Endothelial cell of umbilical vein (primary cell): Measurements from ENCODE around the gene DCUN1D4.

Experiments used
- CTCF ChIP-seq, 2 donors: IDR thresholded peaks; 1 replicate in 1 of 2; 2 replicates in 1 of 2; pipeline ENCODE4 v1.5.1; 2011; ENCODE audit warnings: low read length in 2 of 2, mild to moderate bottlenecking in 2 of 2, moderate library complexity in 2 of 2, control low read depth in 1 of 2, inconsistent platforms in 1 of 2, low read depth in 1 of 2; ENCODE audit not compliant: insufficient read depth in 1 of 2; ENCODE audit errors: extremely low read depth in 1 of 2
- EZH2 ChIP-seq: IDR thresholded peaks from 2 replicates; pipeline ENCODE4 v1.6.1; 2012; ENCODE audit warnings: borderline replicate concordance, low read depth, mild to moderate bottlenecking, moderate library complexity, low read length, inconsistent platforms; ENCODE audit not compliant: severe bottlenecking
- FOS ChIP-seq: IDR thresholded peaks from 2 replicates; pipeline ENCODE4 v1.6.1; 2011; ENCODE audit warnings: mild to moderate bottlenecking, low read length, moderate library complexity, borderline replicate concordance; ENCODE audit not compliant: insufficient read depth
- GATA2 ChIP-seq: IDR thresholded peaks from 2 replicates; pipeline ENCODE4 v1.7.0; 2011; ENCODE audit warnings: low read depth, mild to moderate bottlenecking, moderate library complexity, mixed read lengths, low read length; ENCODE audit not compliant: insufficient read length, insufficient read depth
- JUN ChIP-seq: IDR thresholded peaks from 2 replicates; pipeline ENCODE4 v1.6.1; 2011; ENCODE audit warnings: borderline replicate concordance, low read depth; ENCODE audit not compliant: insufficient read length, insufficient read depth
- MYC ChIP-seq: IDR thresholded peaks from one replicate; pipeline ENCODE4 v1.6.1; 2011; ENCODE audit warnings: mild to moderate bottlenecking, low read depth, low read length
- POLR2A ChIP-seq: IDR thresholded peaks from 2 replicates; pipeline ENCODE4 v1.6.1; 2012; ENCODE audit warnings: low read depth, mild to moderate bottlenecking, control low read depth, low read length
- POLR2AphosphoS5 ChIP-seq: IDR thresholded peaks from 2 replicates; pipeline ENCODE4 v1.6.1; 2012; ENCODE audit warnings: low read depth, mild to moderate bottlenecking, control low read depth, low read length, moderate library complexity; ENCODE audit not compliant: insufficient read depth
- TF ChIP-seq, protein P1 (sequence below): IDR thresholded peaks from 2 replicates; pipeline ENCODE4 v1.6.1; 2011; ENCODE audit not compliant: insufficient read depth, insufficient read length

GRCh38 chr4:51918251-51918650, 75.3 kb downstream of the DCUN1D4 start:
- TF ChIP-seq CTCF (IDR thresholded peaks at IDR 0.05; ENCODE audit: extremely low read depth in 1 of 2, insufficient read depth in 1 of 2, low read depth in 1 of 2, low read length in 2 of 2) (no peak), EZH2 (no peak), POLR2A (no peak), MYC (no peak), FOS (no peak), POLR2AphosphoS5 (no peak), JUN (no peak), GATA2 (no peak)
- TF ChIP-seq, protein P1, sequence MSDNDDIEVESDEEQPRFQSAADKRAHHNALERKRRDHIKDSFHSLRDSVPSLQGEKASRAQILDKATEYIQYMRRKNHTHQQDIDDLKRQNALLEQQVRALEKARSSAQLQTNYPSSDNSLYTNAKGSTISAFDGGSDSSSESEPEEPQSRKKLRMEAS = no peak
